H9 (cell line): ENCODE results near the gene VILL. TPM values are rescaled to one million over a fixed set of nuclear protein-coding genes. Genes with fewer than 3 reads are reported as not detected.

Experiments
- DNase-seq: peaks from one replicate; pipeline ENCODE4 v3.0.0-alpha.2; 2017
- H2AFZ ChIP-seq: one replicate; pipeline ENCODE4 v1.6.1; 2013; ENCODE audit warnings: mild to moderate bottlenecking, low read length, control low read depth, moderate library complexity
- H2AK5ac ChIP-seq: 2 replicates; pipeline ENCODE4 v1.6.1; 2013; ENCODE audit warnings: low read length, control low read depth, mixed read lengths; ENCODE audit not compliant: insufficient read length
- H2BK120ac ChIP-seq: one replicate; pipeline ENCODE4 v1.6.1; 2013; ENCODE audit warnings: low read depth, mild to moderate bottlenecking, low read length, control low read depth, inconsistent platforms; ENCODE audit not compliant: poor library complexity, severe bottlenecking
- H2BK12ac ChIP-seq: 2 replicates; pipeline ENCODE4 v1.6.1; 2013; ENCODE audit warnings: low read length, control low read depth, mixed read lengths, low read depth; ENCODE audit not compliant: insufficient read length
- H2BK15ac ChIP-seq: 2 replicates; pipeline ENCODE4 v1.6.1; 2013; ENCODE audit warnings: low read depth, low read length, control low read depth
- H2BK20ac ChIP-seq: one replicate; pipeline ENCODE4 v1.6.1; 2013; ENCODE audit warnings: low read depth, mild to moderate bottlenecking, low read length, control low read depth, inconsistent platforms; ENCODE audit not compliant: poor library complexity, severe bottlenecking
- H2BK5ac ChIP-seq: 2 replicates; pipeline ENCODE4 v1.6.1; 2013; ENCODE audit warnings: low read length, control low read depth, mixed read lengths; ENCODE audit not compliant: insufficient read length
- H3K14ac ChIP-seq: 2 replicates; pipeline ENCODE4 v1.6.1; 2013; ENCODE audit warnings: low read length, control low read depth; ENCODE audit not compliant: insufficient read depth
- H3K18ac ChIP-seq: 2 replicates; pipeline ENCODE4 v1.6.1; 2013; ENCODE audit warnings: low read depth, mild to moderate bottlenecking, mixed read lengths, low read length, control low read depth; ENCODE audit not compliant: insufficient read length
- H3K23ac ChIP-seq: 2 replicates; pipeline ENCODE4 v1.6.1; 2013; ENCODE audit warnings: low read length, control low read depth, mixed read lengths, low read depth; ENCODE audit not compliant: insufficient read length
- H3K23me2 ChIP-seq: 2 replicates; pipeline ENCODE4 v1.6.1; 2013; ENCODE audit warnings: low read depth, mild to moderate bottlenecking, mixed read lengths, low read length, control low read depth; ENCODE audit not compliant: insufficient read length, poor library complexity, severe bottlenecking
- H3K27ac ChIP-seq: 2 replicates; pipeline ENCODE4 v1.5.1; 2013; ENCODE audit warnings: low read length, control low read depth, mixed read lengths, low read depth; ENCODE audit not compliant: insufficient read length
- H3K27me3 ChIP-seq: 2 replicates; pipeline ENCODE4 v1.6.1; 2013; ENCODE audit warnings: low read length, control low read depth, inconsistent platforms; ENCODE audit not compliant: insufficient read depth
- H3K4ac ChIP-seq: 2 replicates; pipeline ENCODE4 v1.6.1; 2013; ENCODE audit warnings: low read depth, mild to moderate bottlenecking, control low read depth, inconsistent platforms, low read length, moderate library complexity
- H3K4me1 ChIP-seq: 2 replicates; pipeline ENCODE4 v1.6.1; 2013; ENCODE audit warnings: low read length, control low read depth, inconsistent platforms; ENCODE audit not compliant: insufficient read depth
- H3K4me2 ChIP-seq: 2 replicates; pipeline ENCODE4 v1.6.1; 2013; ENCODE audit warnings: low read length, control low read depth, mixed read lengths; ENCODE audit not compliant: insufficient read length, insufficient read depth
- H3K56ac ChIP-seq: 2 replicates; pipeline ENCODE4 v1.6.1; 2013; ENCODE audit warnings: low read depth, mild to moderate bottlenecking, mixed read lengths, low read length, control low read depth; ENCODE audit not compliant: insufficient read length
- H3K79me1 ChIP-seq: 2 replicates; pipeline ENCODE4 v1.6.1; 2013; ENCODE audit warnings: low read depth, mild to moderate bottlenecking, moderate library complexity, low read length, control low read depth, inconsistent platforms; ENCODE audit not compliant: insufficient read depth, poor library complexity, severe bottlenecking
- H3K79me2 ChIP-seq: 2 replicates; pipeline ENCODE4 v1.6.1; 2013; ENCODE audit warnings: low read length, control low read depth, inconsistent platforms; ENCODE audit not compliant: insufficient read depth
- H3K9ac ChIP-seq: 2 replicates; pipeline ENCODE4 v1.6.1; 2013; ENCODE audit warnings: low read length, control low read depth, mixed read lengths; ENCODE audit not compliant: insufficient read length; ENCODE audit errors: extremely low read depth
- H3K9me3 ChIP-seq: one replicate; pipeline ENCODE4 v1.6.1; 2013; ENCODE audit warnings: low read depth, low read length, inconsistent platforms; ENCODE audit not compliant: control insufficient read depth
- H3T11ph ChIP-seq: one replicate; pipeline ENCODE4 v1.6.1; 2013; ENCODE audit warnings: mild to moderate bottlenecking, low read length, control low read depth, inconsistent platforms
- H4K20me1 ChIP-seq: one replicate; pipeline ENCODE4 v1.6.1; 2013; ENCODE audit not compliant: control insufficient read depth, insufficient read length, insufficient read depth
- H4K5ac ChIP-seq: 2 replicates; pipeline ENCODE4 v1.6.1; 2013; ENCODE audit warnings: low read depth, mild to moderate bottlenecking, mixed read lengths, low read length, control low read depth; ENCODE audit not compliant: insufficient read length
- H4K8ac ChIP-seq: replicated peaks from 2 replicates; pipeline ENCODE4 v1.6.1; 2013; ENCODE audit warnings: low read length, control low read depth, mixed read lengths, low read depth; ENCODE audit not compliant: insufficient read length
- H4K91ac ChIP-seq: 2 replicates; pipeline ENCODE4 v1.6.1; 2013; ENCODE audit warnings: low read depth, mild to moderate bottlenecking, moderate library complexity, mixed read lengths, low read length, control low read depth; ENCODE audit not compliant: insufficient read length
- H3K27ac Mint-ChIP-seq, 3 experiments: 2 replicates in 2 of 3; 3 replicates in 1 of 3; pipeline ENCODE4 v1.8.0; 2020 to 2021; ENCODE audit warnings: mixed read lengths in 3 of 3, mild to moderate bottlenecking in 1 of 3, moderate library complexity in 1 of 3
- H3K27me3 Mint-ChIP-seq: 2 replicates; pipeline ENCODE4 v1.8.0; 2021; ENCODE audit warnings: low read depth, mild to moderate bottlenecking, moderate library complexity, mixed read lengths
- H3K36me3 Mint-ChIP-seq, 3 experiments: 2 replicates in 2 of 3; 3 replicates in 1 of 3; pipeline ENCODE4 v1.8.0; 2020 to 2021; ENCODE audit warnings: low read depth in 3 of 3, mixed read lengths in 3 of 3; ENCODE audit not compliant: insufficient read depth in 1 of 3
- H3K4me1 Mint-ChIP-seq, 2 experiments: 2 replicates each; pipeline ENCODE4 v1.8.0; 2020; ENCODE audit warnings: mixed read lengths in 2 of 2
- H3K4me3 Mint-ChIP-seq, 2 experiments: 2 replicates in 1 of 2; 3 replicates in 1 of 2; pipeline ENCODE4 v1.8.0; 2020 to 2021; ENCODE audit warnings: mild to moderate bottlenecking in 2 of 2, mixed read lengths in 2 of 2, moderate library complexity in 1 of 2
- H3K9me3 Mint-ChIP-seq, 2 experiments: 2 replicates in 1 of 2; 3 replicates in 1 of 2; pipeline ENCODE4 v1.8.0; 2020; ENCODE audit warnings: mild to moderate bottlenecking in 2 of 2, mixed read lengths in 2 of 2, moderate library complexity in 1 of 2
- CTCF ChIP-seq: fragments of 200-600 bp; sonication (generic); conservative IDR thresholded peaks from 3 replicates; pipeline ENCODE4 v1.8.0; 2021; ENCODE audit warnings: antibody characterized with exemption, mild to moderate bottlenecking
- WGBS: extraction: QIAGEN DNeasy Blood & Tissue Kit; methylation state at CpG from one replicate; pipeline ENCODE4 v1.1.7; 2013; ENCODE audit warnings: missing lambda C conversion rate, low lambda C conversion rate, mixed read lengths; ENCODE audit not compliant: insufficient read length; ENCODE audit errors: extremely low coverage; 5-methylcytosine and 5-hydroxymethylcytosine counted together
- total RNA-seq: library from RNA; stranded (reverse); gene quantifications from 2 replicates; pipeline ENCODE4 v1.2.1, GENCODE V29; 2021

The VILL gene
- total RNA-seq, 1 experiment from 2014 or later = 3.2 TPM

GRCh38 chr3:38000965-38001455 is 10.4 kb downstream of the VILL start:
- Histone ChIP-seq H3K9ac (no peak overlapping the region), H3K14ac (no peak overlapping the region), H3K23me2 (no peaks in the 10 kb centered on the region), H3T11ph (no peak overlapping the region), H4K91ac (no peak overlapping the region), H3K18ac (no peak overlapping the region), H2BK120ac (no peak overlapping the region), H4K20me1 (no peaks in the 10 kb centered on the region), H2BK15ac (no peak overlapping the region), H2BK12ac (no peak overlapping the region), H3K4ac (no peak overlapping the region), H3K27me3 (no peaks in the 10 kb centered on the region; the same call in 1 of the 2 replicates), H2BK5ac (no peak overlapping the region), H2BK20ac (no peak overlapping the region), H3K79me2 (no peaks in the 10 kb centered on the region), H3K4me2 (no peak overlapping the region), H2AFZ (no peak overlapping the region), H3K23ac (no peak overlapping the region), H3K27ac (no peak overlapping the region), H3K79me1 (no peaks in the 10 kb centered on the region), H4K8ac (no peak overlapping the region), H3K4me1 (peaks cover 2% of the 10 kb centered on the region; the same call in 1 of the 2 replicates), H2AK5ac (no peak overlapping the region), H3K9me3 (no peaks in the 10 kb centered on the region), H4K5ac (no peak overlapping the region), H3K56ac (no peak overlapping the region)
- Mint-ChIP-seq H3K9me3 (no peaks in the 10 kb centered on the region; a peak in 1 of 5 replicates), H3K4me1 (peaks cover 11 to 20% of the 10 kb centered on the region in 2 experiments), H3K36me3 (peaks cover 0 to 5% (median 4%) of the 10 kb centered on the region in 3 experiments; a peak in 4 of 7 replicates), H3K27ac (no peak overlapping the region), H3K27me3 (peaks cover 10% of the 10 kb centered on the region), H3K4me3 (no peak overlapping the region; a peak in 1 of 5 replicates)
- no peak for TF ChIP-seq CTCF
- no CpG with 5 or more reads among the region's 6 CpGs for WGBS
- DNase-seq = no peak
